HUES6 (cell line): ENCODE measurements around the gene POLR1G.

ENCODE experiments used
- H3K27ac ChIP-seq: 2 replicates; pipeline ENCODE4 v1.7.0; 2013; ENCODE audit warnings: low read depth, mild to moderate bottlenecking, low read length, inconsistent platforms
- H3K27me3 ChIP-seq: 2 replicates; pipeline ENCODE4 v1.6.1; 2013; ENCODE audit warnings: low read length; ENCODE audit not compliant: control insufficient read depth, insufficient read depth
- H3K36me3 ChIP-seq: 2 replicates; pipeline ENCODE4 v1.6.1; 2013; ENCODE audit warnings: low read length; ENCODE audit not compliant: control insufficient read depth, insufficient read depth
- H3K4me1 ChIP-seq: 2 replicates; pipeline ENCODE4 v1.6.1; 2013; ENCODE audit warnings: low read length; ENCODE audit not compliant: control insufficient read depth, insufficient read depth
- H3K4me3 ChIP-seq: 2 replicates; pipeline ENCODE4 v1.5.1; 2013; ENCODE audit warnings: low read depth, low read length
- H3K9ac ChIP-seq: one replicate; pipeline ENCODE4 v1.6.1; 2013; ENCODE audit warnings: mild to moderate bottlenecking, low read length
- H3K9me3 ChIP-seq: 2 replicates; pipeline ENCODE4 v1.6.1; 2013; ENCODE audit warnings: low read depth, low read length; ENCODE audit not compliant: control insufficient read depth, insufficient read depth

Gene POLR1G

DNA sequence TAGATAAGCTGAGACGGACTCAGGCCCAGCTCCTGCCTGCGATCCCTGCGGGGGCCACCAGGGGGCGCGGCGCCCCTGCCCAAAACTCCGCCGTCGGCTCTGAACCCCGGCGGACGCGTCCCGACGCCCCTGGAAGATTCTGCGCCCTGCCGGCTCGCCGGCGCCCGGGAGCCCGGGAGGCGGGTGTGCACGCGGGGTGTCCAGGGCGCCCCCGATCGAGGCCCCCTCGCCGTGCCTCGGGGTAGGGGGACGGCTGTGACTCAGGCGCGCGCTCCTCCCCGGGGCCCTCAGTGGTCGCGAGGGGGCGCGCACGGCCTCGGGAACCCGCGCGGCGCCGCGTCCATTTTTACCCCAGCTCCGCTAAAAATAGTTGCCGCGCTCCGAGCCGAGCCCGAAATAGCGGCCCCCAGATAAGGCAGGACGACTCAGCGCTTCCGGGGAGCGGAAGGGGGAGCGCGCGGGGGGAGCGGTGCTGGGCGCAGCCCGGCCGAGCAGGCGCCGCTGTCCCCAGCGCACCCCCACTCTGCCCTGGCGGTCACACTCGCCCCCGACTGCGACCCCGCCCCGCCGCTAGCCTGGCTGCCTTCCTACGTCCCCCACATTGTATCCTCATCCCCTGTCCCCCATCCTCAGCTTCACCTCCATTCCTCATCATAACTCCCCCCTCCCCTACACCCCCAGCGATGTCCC is 33.3 kb downstream of the POLR1G start:
- peak overlapping the region; percentile 77 for H3K4me3 ChIP-seq
- no peaks in the 10 kb centered on the region; the same call in 1 of the 2 replicates for H3K27me3 ChIP-seq
- peak overlapping the region; percentile 81 for H3K9ac ChIP-seq
- H3K4me1 ChIP-seq: peaks cover 24% of the 10 kb centered on the region
- no peaks in the 10 kb centered on the region for H3K9me3 ChIP-seq
- peak overlapping the region; percentile 80; the same call in 1 of the 2 replicates for H3K27ac ChIP-seq
- H3K36me3 ChIP-seq: no peaks in the 10 kb centered on the region

- H3K36me3 ChIP-seq: no peaks in the 10 kb centered on the region
- H3K4me1 ChIP-seq: peaks cover 26% of the 10 kb centered on the region
- H3K9me3 ChIP-seq: no peaks in the 10 kb centered on the region
- peak overlapping the region; percentile 77 for H3K4me3 ChIP-seq
- no peak overlapping the region for H3K9ac ChIP-seq
- H3K27ac ChIP-seq: no peak overlapping the region
- H3K27me3 ChIP-seq: no peaks in the 10 kb centered on the region; the same call in 1 of the 2 replicates
Observed at GRCh38 chr19:45440259-45440638, 33.8 kb downstream of the POLR1G start.

- Histone ChIP-seq H3K27ac (no peak overlapping the region), H3K9ac (no peak overlapping the region)
Observed at GRCh38 chr19:45440873-45441654, 34.6 kb downstream of the POLR1G start.

GRCh38 chr19:45442408-45442777 is 35.9 kb downstream of the POLR1G start:
- Histone ChIP-seq H3K9ac (no peak overlapping the region), H3K9me3 (no peaks in the 10 kb centered on the region), H3K36me3 (no peaks in the 10 kb centered on the region), H3K4me1 (peaks cover 26% of the 10 kb centered on the region), H3K4me3 (no peak overlapping the region), H3K27me3 (no peaks in the 10 kb centered on the region; the same call in 1 of the 2 replicates), H3K27ac (no peak overlapping the region)

More at GRCh38 chr19:45440873-45441654, 34.6 kb downstream of the POLR1G start:
- Histone ChIP-seq H3K27me3 (no peaks in the 10 kb centered on the region; the same call in 1 of the 2 replicates), H3K4me3 (no peak overlapping the region), H3K36me3 (no peaks in the 10 kb centered on the region), H3K4me1 (peaks cover 26% of the 10 kb centered on the region), H3K9me3 (no peaks in the 10 kb centered on the region)

GRCh38 chr19:45442778-45443461 is 36.5 kb downstream of the POLR1G start:
- Histone ChIP-seq H3K4me3 (peak overlapping the region; percentile 71), H3K27ac (peak overlapping the region; percentile 40; the same call in 1 of the 2 replicates), H3K27me3 (no peaks in the 10 kb centered on the region; the same call in 1 of the 2 replicates), H3K4me1 (peaks cover 26% of the 10 kb centered on the region), H3K9ac (peak overlapping the region; percentile 28), H3K9me3 (no peaks in the 10 kb centered on the region), H3K36me3 (no peaks in the 10 kb centered on the region)

GRCh38 chr19:45443462-45444317 is 37.2 kb downstream of the POLR1G start:
- Histone ChIP-seq H3K27me3 (no peaks in the 10 kb centered on the region; the same call in 1 of the 2 replicates), H3K9me3 (no peaks in the 10 kb centered on the region), H3K9ac (peak overlapping the region; percentile 76), H3K4me1 (peaks cover 26% of the 10 kb centered on the region), H3K36me3 (no peaks in the 10 kb centered on the region), H3K27ac (peak overlapping the region; percentile 40; the same call in 1 of the 2 replicates), H3K4me3 (peak overlapping the region; percentile 71)

DNA sequence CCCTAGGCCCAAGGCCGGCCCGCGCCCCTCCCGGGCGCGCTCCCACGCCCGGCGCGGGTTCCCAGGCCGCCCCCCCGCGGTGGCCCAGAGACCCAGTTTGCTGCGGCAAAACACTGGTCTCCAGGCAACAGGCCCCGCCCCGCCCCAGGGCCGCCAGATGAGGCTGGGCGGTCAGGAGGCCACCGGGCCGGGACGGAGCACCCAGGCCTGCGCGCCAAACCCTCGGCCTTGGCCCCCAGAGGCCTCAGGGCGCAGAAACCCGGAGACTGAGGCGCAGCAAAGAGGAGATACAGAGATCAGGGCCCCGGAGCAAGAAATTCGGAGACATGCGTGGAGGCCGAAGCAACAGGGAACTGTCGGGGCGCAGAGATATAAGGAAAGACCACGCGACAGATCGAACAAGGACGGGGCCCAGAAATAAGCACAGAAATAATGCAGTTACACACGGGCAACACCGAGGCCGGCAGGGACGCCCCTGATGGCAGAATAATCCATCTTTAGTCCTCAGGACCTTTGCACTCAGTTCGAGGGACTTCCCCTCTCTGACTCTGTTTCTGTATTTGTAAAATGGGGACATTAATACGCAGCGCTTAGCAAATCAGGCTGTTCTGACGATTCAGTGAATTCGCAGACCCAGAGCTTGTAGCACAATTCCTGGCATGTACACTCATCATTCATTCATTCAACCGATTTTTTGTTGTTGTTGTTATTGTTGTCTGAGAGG is 38.0 kb downstream of the POLR1G start:
- no peaks in the 10 kb centered on the region for H3K36me3 ChIP-seq
- H3K9ac ChIP-seq: peak overlapping the region; percentile 51
- H3K9me3 ChIP-seq: no peaks in the 10 kb centered on the region
- peak overlapping the region; percentile 81 for H3K27ac ChIP-seq
- H3K4me3 ChIP-seq: peak overlapping the region; percentile 71
- H3K4me1 ChIP-seq: peaks cover 26% of the 10 kb centered on the region
- no peaks in the 10 kb centered on the region; the same call in 1 of the 2 replicates for H3K27me3 ChIP-seq

DNA sequence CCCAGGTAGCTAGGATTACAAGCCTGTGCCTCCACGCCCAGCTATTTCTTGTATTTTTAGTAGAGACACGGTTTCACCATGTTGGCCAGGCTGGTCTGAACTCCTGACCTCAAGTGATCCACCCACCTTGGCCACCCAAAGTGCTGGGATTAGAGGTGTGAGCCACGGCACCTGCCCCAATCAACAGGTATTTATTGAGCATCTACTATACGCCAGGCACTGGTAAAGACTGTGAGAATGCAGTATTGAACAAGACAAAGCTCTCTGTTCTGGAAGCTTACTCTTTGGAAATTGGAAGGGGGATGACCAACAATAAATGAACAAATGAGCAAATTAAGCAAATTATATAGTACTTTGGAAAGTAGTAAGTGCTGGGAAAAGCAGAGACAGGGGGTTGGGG is 38.7 kb downstream of the POLR1G start:
- Histone ChIP-seq H3K27ac (no peak overlapping the region), H3K27me3 (peaks cover 3% of the 10 kb centered on the region; the same call in 1 of the 2 replicates), H3K9me3 (no peaks in the 10 kb centered on the region), H3K4me1 (peaks cover 28% of the 10 kb centered on the region), H3K4me3 (no peak overlapping the region), H3K36me3 (no peaks in the 10 kb centered on the region), H3K9ac (no peak overlapping the region)

DNA sequence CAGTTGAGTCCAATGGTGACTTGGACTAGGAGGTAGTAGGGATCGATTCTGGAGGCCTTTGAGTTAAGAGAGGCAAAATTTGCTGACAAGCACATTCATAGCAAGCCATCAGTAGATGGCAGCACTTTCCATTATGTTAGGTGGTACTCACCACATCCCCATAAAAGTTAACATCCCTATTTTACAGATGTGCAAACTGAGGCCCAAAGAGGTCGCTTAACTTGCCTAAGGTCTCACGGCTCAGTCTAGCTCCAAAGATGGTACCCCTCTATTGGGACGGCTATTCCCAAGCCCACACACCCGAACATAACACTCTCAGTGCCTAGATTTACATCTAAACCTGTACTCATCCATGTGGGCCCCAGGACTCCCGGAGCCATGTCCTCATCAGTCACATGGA is 39.9 kb downstream of the POLR1G start:
- H3K27me3 ChIP-seq: peaks cover 11% of the 10 kb centered on the region
- no peak overlapping the region for H3K4me3 ChIP-seq
- H3K9ac ChIP-seq: no peak overlapping the region
- H3K9me3 ChIP-seq: no peaks in the 10 kb centered on the region
- H3K4me1 ChIP-seq: peaks cover 21% of the 10 kb centered on the region
- H3K27ac ChIP-seq: no peak overlapping the region
- H3K36me3 ChIP-seq: no peaks in the 10 kb centered on the region

DNA sequence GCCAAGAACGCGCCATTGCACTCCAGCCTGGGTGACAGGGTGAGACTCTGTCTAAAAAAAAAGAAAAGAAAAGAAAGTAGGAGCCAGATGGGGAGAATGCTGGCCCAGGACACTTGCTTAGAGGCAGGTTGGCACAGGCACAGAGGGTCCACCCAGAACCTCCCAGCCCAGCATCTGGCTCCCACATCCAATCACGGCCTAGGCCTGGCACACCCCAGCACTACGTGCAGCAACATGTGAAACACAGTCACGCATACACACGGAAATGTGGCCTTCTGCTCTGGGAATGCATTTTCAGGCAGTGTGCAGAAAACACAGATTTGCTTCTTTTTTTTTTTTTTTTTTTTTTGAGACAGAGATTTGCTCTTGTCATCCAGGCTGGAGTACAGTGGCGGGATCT is 40.5 kb downstream of the POLR1G start:
- Histone ChIP-seq H3K9ac (no peak overlapping the region), H3K9me3 (no peaks in the 10 kb centered on the region), H3K27ac (no peak overlapping the region), H3K4me1 (peaks cover 22% of the 10 kb centered on the region), H3K4me3 (no peak overlapping the region), H3K36me3 (no peaks in the 10 kb centered on the region), H3K27me3 (peaks cover 16% of the 10 kb centered on the region)
